Mononuclear cell (primary cell): ENCODE data around the gene METTL9. TPM values are rescaled to one million over a fixed set of nuclear protein-coding genes. Genes with fewer than 3 reads are reported as not detected.
"Not testable (repeated sequence)": the region's sequence is repeated elsewhere in the genome, so short reads cannot be mapped to it uniquely, and the experiment has no call there.

ENCODE experiments used
- H3K27me3 ChIP-seq: 2 replicates; pipeline ENCODE4 v1.6.0; 2011; ENCODE audit warnings: low read length, control low read depth; ENCODE audit not compliant: insufficient read depth
- H3K4me1 ChIP-seq: 2 replicates; pipeline ENCODE4 v1.5.1; 2011; ENCODE audit warnings: mild to moderate bottlenecking, low read length, control low read depth; ENCODE audit not compliant: insufficient read depth
- H3K4me3 ChIP-seq: 2 replicates; pipeline ENCODE4 v1.5.1; 2011; ENCODE audit warnings: mild to moderate bottlenecking, low read length, moderate library complexity
- H3K9me3 ChIP-seq: 2 replicates; pipeline ENCODE4 v1.5.1; 2011; ENCODE audit warnings: low read depth, mild to moderate bottlenecking, control low read depth, low read length
- total RNA-seq: library from RNA; depleted of rRNA; stranded (reverse); fragments of >200 nt; gene quantifications from one replicate; pipeline ENCODE4 v1.2.3, GENCODE V29; 2012

METTL9 gene
- total RNA-seq, 1 donor = 312 TPM

DNA sequence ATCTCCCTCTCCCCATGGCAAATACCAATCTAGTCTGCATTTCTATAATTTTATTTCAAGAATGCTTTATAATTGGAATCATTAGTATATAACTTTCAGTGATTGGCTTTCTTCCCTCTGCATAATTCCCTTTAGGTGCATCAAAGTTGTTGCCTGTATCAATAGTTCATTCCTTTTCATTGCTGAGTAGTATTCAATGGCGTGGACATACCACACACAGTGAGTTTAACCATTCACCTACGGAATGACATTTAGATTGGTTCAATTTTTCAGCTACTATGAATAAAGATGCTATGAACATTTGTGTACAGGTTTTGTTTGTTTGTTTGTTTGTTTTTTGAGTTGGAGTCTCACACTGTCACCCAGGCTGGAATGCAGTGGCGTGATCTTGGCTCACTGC is 74.1 kb downstream of the METTL9 start:
- H3K4me1 ChIP-seq = no peaks in the 10 kb centered on the region
- H3K27me3 ChIP-seq = no peaks in the 10 kb centered on the region
- peaks cover 4% of the 10 kb centered on the region for H3K9me3 ChIP-seq
- H3K4me3 ChIP-seq = no peak overlapping the region

DNA sequence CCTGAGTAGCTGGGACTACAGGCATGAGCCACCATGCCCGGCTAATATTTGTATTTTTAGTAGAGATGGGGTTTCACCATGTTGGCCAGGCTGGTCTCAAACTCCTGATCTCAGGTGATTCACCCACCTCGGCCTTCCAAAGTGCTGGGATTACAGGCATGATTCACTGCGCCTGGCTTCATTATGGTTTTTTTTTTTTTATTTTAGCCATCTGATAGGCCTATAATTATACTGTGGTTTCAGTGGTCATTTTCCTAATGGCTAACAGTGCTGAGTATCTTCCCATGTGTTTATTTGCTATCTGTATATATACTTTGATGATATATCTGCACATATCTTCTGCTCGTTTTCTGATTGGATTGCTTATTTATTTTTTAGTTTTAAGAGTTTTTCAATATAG is 75.1 kb downstream of the METTL9 start:
- H3K4me1 ChIP-seq, H3K27me3 ChIP-seq, H3K4me3 ChIP-seq, H3K9me3 ChIP-seq: not testable (repeated sequence)

DNA sequence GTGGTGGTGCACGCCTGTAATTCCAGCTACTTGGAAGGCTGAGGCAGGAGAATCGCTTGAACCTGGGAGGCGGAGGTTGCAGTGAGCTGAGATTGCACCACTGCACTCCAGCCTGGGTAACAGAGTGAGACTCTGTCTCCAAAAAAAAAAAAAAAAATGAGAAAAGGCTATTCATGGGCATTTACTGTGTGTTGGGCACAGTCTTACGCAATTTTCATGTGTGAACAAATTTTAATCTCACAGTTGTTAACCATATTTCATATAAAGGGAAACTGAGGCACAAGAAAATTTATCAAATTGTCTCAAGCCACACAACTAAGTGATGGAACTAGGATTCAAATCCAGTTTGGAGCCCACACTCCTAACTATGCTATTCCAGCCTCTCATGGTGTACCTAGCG is 81.3 kb downstream of the METTL9 start:
- not testable (repeated sequence) for H3K4me1 ChIP-seq, H3K27me3 ChIP-seq, H3K9me3 ChIP-seq, H3K4me3 ChIP-seq

DNA sequence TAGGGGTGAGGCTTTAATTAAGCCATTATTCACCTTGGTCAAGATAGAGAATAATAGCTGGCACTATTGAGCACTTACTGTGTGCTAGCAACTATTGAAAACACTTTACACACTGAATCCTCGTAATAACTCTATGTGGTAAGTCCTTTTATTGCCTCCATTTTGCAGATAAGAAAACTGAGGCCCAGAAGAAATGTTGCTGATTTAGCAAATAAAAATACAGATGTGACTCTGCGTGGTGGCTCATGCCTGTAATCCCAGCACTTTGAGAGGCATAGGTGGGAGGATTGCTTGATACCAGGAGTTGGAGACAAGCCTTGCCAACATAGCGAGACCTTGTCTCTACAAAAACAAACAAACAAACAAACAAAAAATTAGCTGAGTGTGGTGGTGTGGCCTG is 83.8 kb downstream of the METTL9 start:
- Histone ChIP-seq H3K4me3 (no peak overlapping the region), H3K27me3 (peaks cover 4% of the 10 kb centered on the region), H3K4me1 (no peaks in the 10 kb centered on the region), H3K9me3 (no peaks in the 10 kb centered on the region)

DNA sequence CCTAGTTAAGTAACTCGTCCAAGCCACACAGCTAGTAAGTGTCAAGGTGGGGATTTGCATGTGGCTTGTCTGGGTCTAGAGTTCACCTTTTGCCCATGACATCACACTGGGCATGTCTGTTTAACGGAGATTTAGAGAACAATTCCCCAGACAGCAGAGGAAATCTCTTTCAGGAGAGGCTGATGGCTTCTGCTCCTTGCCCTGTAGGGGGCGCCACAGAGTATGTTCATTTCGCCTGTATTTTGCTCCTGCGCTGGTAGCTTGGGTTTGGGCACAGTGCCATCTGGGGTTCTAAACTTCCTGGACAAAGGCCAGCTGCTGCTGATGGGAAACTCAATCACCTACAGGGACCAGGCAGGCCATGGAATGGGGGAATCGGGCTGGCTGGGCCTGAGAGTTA is 84.8 kb downstream of the METTL9 start:
- Histone ChIP-seq H3K27me3 (peaks cover 4% of the 10 kb centered on the region), H3K4me3 (no peak overlapping the region), H3K4me1 (no peaks in the 10 kb centered on the region), H3K9me3 (no peaks in the 10 kb centered on the region)

DNA sequence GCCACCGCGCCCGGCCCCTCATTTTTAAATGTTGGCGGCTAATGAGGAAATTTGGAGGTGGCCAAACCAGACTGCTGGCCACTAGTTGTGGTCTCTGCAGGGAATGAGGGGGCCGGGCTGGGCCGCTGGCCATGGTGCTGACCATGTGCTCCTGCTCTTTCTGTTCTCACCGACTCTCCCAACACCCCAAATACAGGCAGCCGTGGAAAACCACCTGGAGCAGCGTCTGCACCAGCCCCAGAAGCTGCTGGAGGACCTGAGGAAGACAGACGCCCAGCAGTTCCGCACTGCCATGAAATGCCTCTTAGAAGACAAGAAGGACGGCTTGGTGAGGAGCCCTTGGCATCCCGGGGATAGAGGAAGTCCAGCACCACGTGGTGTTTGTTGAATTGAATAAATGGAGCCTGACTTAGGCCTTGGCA is 85.7 kb downstream of the METTL9 start:
- peaks cover 4% of the 10 kb centered on the region for H3K27me3 ChIP-seq
- H3K4me1 ChIP-seq = no peaks in the 10 kb centered on the region
- no peak overlapping the region for H3K4me3 ChIP-seq
- H3K9me3 ChIP-seq = no peaks in the 10 kb centered on the region

DNA sequence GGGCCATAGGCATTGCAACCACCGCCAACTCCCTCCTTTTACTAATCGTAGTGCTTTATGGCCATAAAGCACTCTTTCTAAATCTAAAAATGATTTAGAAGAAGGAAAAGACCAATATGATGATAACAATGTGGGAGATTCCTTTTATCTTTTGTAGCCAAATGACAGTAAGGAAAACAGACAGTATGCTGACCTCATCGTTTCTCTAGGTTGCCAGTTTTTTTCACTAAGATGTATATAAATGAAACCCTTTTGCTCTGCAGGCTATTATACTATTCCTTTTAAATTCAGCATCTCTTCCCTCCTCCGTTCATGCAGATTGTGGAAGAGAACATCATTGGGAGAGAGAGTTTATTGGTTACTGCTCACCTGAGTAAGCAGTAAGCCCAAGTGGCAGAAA is 89.7 kb downstream of the METTL9 start:
- Histone ChIP-seq H3K4me3 (no peak overlapping the region), H3K4me1 (no peaks in the 10 kb centered on the region), H3K9me3 (no peaks in the 10 kb centered on the region), H3K27me3 (no peaks in the 10 kb centered on the region)

DNA sequence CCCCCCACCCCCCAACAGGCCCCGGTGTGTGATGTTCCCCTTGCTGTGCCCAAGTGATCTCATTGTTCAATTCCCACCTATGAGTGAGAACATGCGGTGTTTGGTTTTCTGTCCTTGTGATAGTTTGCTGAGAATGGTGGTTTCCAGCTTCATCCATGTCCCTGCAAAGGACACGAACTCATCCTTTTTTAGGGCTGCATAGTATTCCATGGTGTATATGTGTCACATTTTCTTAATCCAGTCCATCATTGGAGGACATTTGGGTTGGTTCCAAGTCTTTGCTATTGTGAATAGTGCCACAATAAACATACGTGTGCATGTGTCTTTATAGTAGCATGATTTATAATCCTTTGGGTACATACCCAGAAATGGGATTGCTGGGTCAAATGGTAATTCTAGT is 91.6 kb downstream of the METTL9 start:
- not testable (repeated sequence) for H3K9me3 ChIP-seq, H3K4me3 ChIP-seq, H3K27me3 ChIP-seq, H3K4me1 ChIP-seq

DNA sequence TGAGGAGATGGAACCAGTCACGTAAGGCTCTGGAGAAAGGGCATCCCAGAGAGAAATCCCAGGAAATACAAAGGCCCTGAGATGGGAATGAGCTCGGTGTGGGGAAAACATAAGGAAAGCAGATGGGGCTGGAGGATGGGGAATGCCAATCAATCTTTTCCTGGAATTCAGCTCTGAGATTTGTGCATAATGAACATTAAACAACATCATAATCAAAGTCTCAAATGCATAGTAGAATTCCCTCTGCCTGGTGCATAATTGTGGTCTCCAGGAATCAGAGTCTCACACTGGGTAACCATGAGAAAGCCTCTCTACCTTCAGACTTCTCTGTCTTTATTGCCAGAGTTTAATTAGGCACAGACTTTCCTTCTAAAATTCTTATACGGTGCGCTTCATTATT is 95.2 kb downstream of the METTL9 start:
- no peaks in the 10 kb centered on the region for H3K27me3 ChIP-seq
- H3K9me3 ChIP-seq = no peaks in the 10 kb centered on the region
- H3K4me1 ChIP-seq = no peaks in the 10 kb centered on the region
- no peak overlapping the region for H3K4me3 ChIP-seq

DNA sequence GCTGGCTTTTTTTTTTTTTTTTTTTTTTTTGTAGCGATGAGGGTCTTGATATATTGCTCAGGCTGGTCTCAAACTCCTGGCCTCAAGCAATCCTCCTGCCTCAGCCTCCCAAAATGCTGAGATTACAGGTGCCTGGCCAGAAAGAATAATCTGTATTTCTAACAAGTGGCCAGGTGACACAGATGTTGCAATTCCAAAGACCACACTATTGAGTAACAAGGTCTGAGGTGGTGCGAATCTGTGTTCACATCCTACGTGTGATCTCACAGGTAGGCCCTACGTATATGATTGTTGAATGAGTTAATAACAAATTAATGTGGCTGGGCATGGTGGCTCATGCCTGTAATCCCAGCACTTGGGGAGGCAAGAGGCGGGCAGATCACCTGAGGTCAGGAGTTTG is 97.7 kb downstream of the METTL9 start:
- Histone ChIP-seq H3K4me1 (no peaks in the 10 kb centered on the region), H3K9me3 (no peaks in the 10 kb centered on the region), H3K4me3 (no peak overlapping the region), H3K27me3 (no peaks in the 10 kb centered on the region)

DNA sequence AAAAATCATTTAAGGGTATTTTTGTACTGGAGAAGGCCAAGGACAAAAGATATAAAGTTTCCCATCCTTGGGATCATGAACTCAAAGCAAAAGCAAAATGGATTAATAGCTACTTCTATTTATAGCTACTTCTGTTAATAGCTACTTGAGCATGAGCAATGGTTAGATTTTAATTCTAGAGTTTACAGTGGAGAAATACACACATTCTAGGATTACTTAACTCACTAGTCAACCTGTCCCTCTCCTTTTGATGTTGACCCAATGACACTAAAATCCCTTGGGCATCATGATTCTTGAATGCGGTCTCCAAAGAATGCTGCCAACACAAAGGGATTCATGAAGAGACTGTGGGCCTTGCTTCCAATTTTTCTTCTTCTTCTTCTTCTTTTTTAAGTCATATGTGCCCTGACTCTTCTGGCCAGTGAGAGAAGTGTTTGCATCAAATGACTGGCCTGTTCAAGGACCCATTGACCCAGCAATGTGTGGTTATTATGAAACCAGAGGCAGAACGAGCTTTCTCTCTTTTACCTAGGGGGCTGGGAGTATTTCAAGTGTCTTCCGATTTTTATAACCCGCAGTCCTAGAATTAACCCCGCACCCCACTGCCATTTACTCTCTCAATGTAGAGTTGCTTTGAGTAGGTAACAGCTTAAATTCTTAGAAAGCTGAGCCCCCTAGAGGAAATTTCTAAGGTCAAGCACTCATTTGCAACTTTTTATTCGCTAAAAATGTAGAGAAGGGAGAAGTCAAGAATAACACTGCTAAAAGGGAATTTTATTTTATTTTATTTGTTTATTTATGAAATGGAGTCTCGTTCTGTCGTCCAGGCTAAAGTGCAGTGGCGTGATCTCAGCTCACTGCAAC is 99.0 kb downstream of the METTL9 start:
- Histone ChIP-seq H3K4me1 (peaks cover 3% of the 10 kb centered on the region), H3K9me3 (no peaks in the 10 kb centered on the region), H3K27me3 (no peaks in the 10 kb centered on the region), H3K4me3 (no peak overlapping the region)

DNA sequence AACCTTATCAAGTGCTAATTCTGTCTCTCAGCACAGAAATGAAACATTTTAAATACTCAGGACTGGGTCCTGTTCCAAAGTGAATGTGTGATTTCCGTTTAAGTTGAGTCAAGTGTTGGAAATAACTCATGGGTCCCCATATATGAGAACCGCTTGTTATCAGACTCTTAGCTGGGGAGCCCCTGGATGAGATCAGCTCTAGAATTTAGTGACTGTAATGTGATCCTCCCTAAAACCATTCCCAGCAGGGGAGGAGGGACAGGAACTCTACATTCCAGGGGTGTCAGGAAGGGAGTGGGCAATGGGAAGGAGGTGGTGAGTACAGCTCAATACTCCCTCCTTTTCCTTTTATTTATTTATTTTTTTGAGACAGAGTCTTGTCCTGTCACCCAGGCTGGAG is 101.9 kb downstream of the METTL9 start:
- Histone ChIP-seq H3K27me3 (no peaks in the 10 kb centered on the region), H3K4me3 (no peak overlapping the region), H3K9me3 (no peaks in the 10 kb centered on the region), H3K4me1 (peaks cover 13% of the 10 kb centered on the region)

DNA sequence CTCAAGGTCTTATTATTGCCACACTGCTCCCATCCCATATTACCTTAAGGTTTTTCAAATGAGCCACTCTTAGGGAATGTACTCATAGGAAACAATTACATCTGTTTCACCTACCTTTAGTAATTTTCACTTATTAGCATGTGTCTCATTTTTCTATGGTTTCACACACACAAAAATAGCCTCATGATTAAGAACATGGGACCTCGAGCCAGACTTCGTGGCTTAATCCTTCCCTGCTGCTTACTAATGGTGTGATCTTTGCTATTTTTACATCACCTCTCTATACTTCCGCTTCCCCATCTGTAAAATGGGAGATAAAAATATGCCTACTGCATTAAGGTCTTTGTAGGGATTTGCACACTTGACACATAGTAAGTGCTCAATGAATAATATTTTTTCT is 102.9 kb downstream of the METTL9 start:
- Histone ChIP-seq H3K4me1 (peaks cover 13% of the 10 kb centered on the region), H3K4me3 (no peak overlapping the region), H3K9me3 (no peaks in the 10 kb centered on the region), H3K27me3 (no peaks in the 10 kb centered on the region)

DNA sequence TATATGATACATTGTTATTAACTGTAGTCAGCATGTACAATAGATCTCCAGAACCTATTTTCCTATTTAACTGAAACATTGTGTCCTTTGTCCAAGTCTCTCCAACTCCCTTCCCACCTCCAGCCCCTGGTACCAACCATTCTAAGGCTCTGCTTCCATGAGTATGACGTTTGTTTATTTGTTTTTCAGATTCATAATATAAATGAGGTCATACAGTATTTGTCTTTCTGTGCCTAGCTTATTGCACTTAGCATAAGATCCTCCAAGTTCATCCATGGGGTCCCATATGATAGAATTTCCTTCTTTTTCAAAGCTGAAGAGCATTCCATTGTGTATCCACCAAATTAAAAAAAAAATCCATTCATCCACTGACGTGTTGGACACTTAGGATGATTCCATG is 103.8 kb downstream of the METTL9 start:
- H3K9me3 ChIP-seq = no peaks in the 10 kb centered on the region
- H3K4me1 ChIP-seq = peaks cover 14% of the 10 kb centered on the region
- H3K27me3 ChIP-seq = no peaks in the 10 kb centered on the region
- no peak overlapping the region for H3K4me3 ChIP-seq

DNA sequence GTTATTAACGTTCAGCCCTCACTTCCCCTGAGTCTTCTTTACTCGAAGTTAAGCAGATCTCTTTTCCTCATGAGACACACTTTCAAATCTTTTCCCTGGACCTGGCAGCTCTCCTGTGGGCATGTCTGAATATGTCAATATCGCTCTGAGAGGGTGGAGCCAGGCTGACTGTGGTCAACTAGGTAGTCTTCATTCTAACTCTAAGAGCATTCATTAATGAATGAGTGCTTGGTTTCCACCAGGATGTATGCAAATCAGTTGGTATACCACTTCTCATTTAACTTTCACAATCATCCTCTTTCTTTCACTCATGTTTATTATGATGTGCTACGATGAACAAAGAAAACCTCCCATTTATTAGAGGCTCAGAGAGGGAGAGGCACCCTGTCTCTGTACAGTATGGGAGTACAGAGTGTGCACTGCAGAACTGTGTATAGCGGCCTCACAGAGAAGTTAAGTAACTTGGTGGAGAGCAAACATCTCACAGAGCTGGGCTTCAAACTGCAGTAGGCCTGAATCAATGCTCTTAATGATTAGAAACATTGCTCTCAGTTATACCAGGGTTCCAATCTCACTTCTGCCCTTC is 104.3 kb downstream of the METTL9 start:
- Histone ChIP-seq H3K9me3 (no peaks in the 10 kb centered on the region), H3K27me3 (no peaks in the 10 kb centered on the region), H3K4me3 (no peak overlapping the region), H3K4me1 (peaks cover 17% of the 10 kb centered on the region)

DNA sequence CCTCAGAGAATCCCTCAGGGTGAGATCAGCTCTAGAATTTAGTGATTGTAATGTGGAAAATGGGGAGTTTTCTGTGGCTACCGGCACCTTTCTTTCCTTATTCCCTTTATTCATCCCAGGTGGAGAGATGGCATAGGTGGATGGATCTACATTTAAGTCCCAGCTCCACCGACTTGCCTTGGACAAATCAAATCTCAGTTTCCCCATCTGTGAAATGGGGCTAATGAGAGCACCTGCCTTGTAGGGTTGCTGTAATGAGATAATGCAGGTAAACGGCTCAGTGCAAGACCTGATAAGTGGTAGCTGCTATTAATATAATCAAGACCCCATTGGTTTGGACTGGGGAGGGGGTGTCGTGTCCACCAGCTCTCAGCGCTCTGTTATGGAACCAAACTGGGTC is 104.9 kb downstream of the METTL9 start:
- no peaks in the 10 kb centered on the region for H3K9me3 ChIP-seq
- H3K4me3 ChIP-seq = no peak overlapping the region
- no peaks in the 10 kb centered on the region for H3K27me3 ChIP-seq
- peaks cover 17% of the 10 kb centered on the region for H3K4me1 ChIP-seq
